Activated CD4-positive, alpha-beta T cell treated with anti-CD3 and anti-CD28 coated beads, Interleukin-2, amount 50 U/mL, for 16 hours (primary cell): ENCODE measurements around the gene AKAP10.
"Not testable (repeated sequence)": the region's sequence is repeated elsewhere in the genome, so short reads cannot be mapped to it uniquely, and the experiment has no call there.

Experiments used
- DNase-seq: peaks from one replicate; pipeline ENCODE4 v3.0.0-alpha.2; 2020

AKAP10 gene, protein sequence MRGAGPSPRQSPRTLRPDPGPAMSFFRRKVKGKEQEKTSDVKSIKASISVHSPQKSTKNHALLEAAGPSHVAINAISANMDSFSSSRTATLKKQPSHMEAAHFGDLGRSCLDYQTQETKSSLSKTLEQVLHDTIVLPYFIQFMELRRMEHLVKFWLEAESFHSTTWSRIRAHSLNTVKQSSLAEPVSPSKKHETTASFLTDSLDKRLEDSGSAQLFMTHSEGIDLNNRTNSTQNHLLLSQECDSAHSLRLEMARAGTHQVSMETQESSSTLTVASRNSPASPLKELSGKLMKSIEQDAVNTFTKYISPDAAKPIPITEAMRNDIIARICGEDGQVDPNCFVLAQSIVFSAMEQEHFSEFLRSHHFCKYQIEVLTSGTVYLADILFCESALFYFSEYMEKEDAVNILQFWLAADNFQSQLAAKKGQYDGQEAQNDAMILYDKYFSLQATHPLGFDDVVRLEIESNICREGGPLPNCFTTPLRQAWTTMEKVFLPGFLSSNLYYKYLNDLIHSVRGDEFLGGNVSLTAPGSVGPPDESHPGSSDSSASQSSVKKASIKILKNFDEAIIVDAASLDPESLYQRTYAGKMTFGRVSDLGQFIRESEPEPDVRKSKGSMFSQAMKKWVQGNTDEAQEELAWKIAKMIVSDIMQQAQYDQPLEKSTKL

DNA sequence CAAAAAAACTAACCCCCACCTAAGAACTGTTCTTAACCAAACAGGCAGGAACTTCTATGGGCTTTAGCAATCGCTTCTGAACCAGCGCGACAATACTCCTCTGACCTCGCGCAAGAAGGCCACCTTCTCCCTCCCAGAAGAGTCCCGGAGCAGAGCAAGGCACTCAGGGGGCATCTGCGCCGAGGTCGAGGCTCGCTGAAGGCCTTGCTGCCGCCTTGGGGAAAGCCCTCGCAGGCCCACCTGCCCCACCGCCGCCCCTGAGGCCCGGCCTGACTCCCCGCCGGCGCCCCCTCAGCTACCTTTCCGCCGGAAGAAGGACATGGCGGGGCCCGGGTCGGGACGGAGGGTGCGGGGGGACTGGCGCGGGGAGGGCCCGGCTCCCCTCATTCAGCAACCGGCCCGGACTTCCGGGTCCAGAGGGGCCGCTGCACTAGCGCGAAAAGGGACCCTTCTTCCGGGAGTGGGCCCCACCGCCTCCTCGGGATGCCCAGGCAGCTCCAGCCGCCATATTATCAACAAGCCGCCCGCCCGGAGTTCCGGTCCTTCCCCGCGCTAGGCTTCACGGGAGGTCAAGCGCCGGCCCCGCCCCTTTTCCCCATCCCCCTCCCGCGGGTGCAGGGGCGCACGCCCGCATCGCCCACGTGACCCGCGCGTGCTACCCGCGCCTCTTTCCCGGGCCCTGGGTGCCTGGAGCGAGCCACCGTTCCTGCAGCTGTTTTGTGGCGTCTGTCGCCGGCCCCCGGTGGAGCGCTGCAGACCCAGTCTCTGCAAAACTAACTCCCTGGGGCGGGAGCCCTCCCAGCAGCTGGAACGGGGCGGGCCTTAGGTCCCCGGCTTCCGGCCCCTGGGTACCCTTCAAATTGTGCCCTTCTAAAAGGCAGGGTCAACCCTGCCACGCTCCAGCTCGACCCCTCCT lies at the start of gene AKAP10:
AKAP10 (minus strand) TSS at position 536 of the 916 bp plus-strand sequence; CDS start at position 387, 149 bp downstream.
- peak; percentile 96 for DNase-seq

GRCh38 chr17:20026960-20027359 lies 49.3 kb upstream of the AKAP10 start:
- DNase-seq, result no peak

DNA sequence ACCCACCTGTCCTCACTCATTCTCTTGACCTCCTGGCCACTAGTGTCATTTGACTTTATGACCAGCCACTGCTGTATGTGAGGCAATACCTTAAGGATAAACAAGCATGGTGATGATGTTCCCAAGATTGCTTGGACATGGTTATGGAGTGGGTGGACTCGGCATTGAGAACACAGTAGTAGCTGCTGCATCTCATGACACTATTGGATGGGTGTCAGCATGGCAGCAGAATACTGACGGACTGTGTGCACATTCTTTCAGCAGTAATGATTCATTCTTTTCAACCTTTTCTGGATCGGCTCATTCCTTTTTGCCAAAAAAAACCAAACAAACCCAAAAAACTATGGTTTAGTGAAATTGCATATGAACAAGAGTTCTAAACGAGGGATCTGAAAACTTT lies 45.1 kb upstream of the AKAP10 start:
- DNase-seq, result no peak

DNA sequence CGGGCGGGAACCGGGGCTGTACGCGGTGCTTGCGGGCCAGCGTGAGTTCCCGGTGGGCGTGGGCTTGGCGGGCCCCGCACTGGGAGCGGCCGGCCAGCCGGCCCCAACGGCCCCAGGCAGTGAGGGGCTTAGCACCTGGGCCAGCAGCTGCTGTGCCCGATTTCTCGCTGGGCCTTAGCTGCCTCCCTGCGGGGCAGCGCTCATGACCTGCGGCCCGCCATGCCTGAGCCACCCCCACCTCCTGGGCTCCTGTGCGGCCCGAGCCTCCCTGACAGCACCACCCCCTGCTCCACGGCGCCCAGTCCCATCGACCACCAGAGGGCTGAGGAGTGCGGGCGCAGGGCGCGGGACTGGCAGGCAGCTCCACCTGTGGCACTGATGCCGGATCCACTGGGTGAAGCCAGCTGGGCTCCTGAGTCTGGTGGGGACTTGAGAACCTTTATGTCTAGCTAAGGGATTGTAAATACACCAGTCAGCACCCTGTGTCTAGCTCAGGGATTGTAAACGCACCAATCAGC lies 38.9 kb upstream of the AKAP10 start:
- DNase-seq, result not testable (repeated sequence)

DNA sequence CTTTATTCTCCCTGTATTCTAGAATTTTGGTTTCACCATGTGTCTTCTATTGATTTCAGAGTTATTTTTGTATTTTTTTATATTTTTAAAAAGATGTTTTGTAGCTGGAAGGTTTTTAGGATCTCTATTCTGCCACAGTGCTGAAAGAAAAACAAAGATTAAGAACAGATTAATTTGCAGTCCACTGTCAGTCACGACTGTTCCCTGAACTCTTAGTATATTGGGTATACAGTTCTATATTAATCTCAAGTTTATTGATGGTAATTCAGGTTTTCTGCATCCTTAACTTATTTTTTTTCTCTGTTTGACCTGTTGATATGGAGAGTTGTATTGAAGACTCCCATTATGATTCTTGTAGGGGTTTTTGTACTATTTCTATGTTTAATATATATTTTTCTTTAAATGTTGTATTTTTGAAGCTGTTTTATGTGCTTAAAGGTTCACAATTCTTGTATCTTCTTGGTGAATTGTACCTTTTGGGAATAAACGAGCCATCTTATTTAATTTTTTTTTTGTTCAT lies 34.4 kb upstream of the AKAP10 start:
- DNase-seq, result no peak

DNA sequence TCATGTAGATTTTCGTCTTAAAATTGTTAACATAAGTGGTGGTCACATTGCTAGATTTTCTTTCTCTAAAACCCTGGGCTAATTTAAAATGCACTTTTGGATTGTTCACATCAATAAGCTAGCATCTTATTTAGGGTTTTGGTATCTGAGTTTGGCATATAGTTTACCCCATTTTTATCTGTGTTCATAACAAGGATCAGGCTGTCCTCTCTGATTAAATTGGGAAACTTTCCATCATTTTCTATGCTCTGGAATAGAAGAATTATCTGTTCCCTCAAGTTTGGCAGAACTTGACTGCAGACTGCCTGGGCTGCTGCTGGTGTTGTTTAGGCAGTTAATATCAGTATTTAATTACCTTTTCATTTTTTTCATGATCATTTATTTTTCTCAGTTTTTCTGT lies 33.3 kb upstream of the AKAP10 start:
- DNase-seq, result no peak

GRCh38 chr17:20010099-20010863 lies 32.7 kb upstream of the AKAP10 start:
- DNase-seq, result peak; percentile 5

DNA sequence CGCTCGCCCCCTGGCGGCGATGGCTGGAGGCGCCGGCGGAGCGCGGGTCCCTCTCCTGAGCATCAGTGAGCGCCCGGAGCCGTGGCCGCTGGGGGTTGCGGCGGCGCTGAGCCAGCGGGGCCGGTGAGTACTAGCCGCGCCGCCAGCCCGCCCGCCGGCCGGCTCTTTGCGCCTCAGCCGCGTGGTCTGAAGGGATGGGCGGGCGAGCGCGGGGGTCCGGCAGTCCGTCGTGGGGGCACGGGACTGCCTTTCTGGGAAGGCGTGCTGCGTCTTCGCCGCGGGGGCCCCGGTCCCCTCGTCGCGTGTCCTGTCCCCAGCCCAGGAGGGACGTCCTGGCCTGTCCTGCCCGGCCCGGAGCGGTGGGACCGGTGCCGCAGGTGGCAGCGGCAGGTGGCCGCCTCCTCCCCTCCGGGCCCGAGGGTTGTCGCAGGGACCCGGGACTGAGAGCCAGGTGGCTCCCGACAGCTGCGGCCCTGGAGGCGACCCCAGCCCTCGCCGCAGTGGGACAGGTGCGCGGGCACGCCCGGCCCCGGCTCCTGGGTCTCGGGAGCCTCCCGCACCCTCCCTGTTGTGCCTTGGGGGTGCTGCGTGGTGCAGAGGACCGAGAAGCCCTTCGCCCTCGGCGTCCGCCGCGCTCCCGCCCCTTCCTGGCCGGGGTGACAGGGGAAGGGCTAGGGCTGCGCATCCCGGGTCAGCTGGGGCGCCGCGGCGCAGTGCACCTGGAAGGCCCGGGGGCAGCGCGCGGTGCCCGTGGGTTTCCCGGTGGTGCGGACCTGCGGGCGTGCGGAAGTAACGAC lies 31.9 kb upstream of the AKAP10 start, which contains the start of gene SPECC1:
SPECC1 (plus strand) TSS at position 58 of the 797 bp plus-strand sequence. CDS start 87,293 bp downstream, outside the sequence.
- DNase-seq, result peak; percentile 6

- peak; percentile 88 for DNase-seq
Observed at GRCh38 chr17:20009052-20009301, 31.3 kb upstream of the AKAP10 start.

DNA sequence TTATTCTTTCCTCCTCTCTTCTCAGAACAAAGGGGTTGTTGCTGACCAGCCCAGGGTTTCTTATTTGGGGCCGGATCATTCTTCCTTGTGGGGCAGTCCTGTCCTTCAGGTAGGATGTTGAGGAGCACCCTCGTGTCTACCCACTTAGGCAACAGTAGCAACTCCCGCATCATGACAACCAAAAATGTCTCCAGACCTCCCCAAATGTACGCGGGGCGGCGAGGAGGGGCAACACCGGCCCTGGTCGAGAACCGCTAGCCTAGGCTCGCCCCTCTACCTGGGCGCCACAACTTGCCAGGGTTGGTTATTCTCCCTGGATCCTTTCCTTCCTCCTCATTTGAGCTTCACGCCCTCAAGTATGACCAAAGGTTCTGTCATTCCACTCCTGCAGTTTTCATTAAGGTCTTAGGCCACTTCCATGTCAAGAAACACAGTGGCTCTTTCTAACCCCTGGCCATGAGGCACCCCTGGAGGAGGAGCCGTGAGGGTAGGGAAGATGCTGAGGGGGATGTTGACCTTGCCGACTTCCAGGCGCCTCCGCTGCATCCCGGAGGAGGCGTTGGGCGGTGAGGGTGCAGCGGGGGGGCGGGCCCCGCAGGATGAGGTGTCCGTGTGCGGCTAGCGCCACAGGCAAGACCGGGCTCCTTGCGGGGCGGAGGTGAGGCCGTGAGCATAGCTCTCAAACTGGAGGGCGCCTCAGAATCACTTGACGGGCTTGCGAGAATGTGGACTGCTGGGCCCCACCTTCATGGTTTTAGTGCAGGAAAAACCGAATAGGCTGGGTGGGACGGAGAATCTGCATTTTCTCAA lies 30.8 kb upstream of the AKAP10 start:
- DNase-seq, result peak; percentile 16

- DNase-seq, result no peak
Observed at GRCh38 chr17:19996502-19996901, 18.9 kb upstream of the AKAP10 start.

GRCh38 chr17:19996086-19996485 lies 18.5 kb upstream of the AKAP10 start:
- DNase-seq, result no peak

DNA sequence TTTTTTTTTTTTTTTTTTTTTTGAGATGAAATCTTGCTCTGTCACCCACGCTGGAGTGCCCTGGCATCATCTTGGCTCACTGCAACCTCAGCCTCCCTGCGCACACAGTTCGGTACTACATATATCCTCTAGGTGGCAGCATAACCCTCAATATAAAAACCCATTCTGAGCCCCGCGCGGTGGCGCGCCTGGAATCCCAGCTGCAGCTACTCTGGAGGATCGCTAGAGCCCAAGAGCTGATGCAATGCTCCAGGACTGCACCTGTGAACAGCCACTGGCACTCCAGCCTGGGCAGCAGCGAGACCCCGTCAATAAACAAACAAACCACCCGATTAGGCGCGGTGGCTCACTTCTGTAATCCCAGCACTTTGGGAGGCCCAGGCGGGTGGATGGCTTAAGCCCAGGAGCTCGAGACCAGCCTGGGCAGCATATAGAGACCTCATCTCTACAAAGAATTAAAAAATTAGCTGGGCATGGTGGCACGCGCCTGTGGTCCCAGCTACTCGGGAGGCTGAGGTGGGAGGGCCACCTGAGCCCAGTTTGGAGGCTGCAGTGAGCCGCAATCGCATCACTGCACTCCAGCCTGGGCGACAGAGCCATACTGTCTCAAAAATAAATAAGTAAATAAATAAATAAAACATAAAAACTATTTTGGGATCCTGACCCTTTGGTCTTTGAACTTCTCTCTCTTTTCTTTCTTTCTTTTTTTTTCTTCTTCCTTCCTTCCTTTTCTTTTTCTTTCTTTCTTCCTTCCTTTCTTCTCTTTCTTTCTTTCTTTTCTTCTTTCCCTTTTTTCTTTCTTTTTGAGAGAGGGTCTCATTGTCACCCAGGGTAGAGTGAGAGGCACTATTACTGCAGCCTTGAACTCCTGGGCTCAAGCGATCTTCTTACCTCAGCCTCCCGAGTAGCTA lies 15.4 kb upstream of the AKAP10 start:
- peak; percentile 86 for DNase-seq

GRCh38 chr17:19991252-19991885 lies 13.7 kb upstream of the AKAP10 start:
- DNase-seq, result no peak

DNA sequence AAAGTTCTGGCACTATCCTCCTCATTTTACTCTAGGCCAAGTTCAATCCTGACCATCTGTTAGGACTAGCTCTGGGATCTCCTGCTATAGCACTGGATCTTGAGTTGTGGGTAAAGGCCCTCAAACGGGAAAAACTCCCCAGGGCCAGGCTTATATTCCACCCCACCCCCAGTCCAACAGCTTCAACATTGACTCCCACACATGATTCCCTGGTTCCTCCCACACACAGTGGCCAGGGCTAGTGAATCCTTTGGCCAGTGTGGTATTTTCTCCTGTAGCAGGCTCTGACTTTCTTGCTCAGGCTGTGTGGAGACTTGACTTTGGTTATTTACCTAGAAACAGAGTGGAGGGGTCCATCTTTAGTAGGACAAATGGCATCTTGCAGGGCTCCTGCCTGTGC lies 10.3 kb upstream of the AKAP10 start:
- DNase-seq, result no peak

GRCh38 chr17:19986941-19987861 lies 9.6 kb upstream of the AKAP10 start:
- no peak for DNase-seq

DNA sequence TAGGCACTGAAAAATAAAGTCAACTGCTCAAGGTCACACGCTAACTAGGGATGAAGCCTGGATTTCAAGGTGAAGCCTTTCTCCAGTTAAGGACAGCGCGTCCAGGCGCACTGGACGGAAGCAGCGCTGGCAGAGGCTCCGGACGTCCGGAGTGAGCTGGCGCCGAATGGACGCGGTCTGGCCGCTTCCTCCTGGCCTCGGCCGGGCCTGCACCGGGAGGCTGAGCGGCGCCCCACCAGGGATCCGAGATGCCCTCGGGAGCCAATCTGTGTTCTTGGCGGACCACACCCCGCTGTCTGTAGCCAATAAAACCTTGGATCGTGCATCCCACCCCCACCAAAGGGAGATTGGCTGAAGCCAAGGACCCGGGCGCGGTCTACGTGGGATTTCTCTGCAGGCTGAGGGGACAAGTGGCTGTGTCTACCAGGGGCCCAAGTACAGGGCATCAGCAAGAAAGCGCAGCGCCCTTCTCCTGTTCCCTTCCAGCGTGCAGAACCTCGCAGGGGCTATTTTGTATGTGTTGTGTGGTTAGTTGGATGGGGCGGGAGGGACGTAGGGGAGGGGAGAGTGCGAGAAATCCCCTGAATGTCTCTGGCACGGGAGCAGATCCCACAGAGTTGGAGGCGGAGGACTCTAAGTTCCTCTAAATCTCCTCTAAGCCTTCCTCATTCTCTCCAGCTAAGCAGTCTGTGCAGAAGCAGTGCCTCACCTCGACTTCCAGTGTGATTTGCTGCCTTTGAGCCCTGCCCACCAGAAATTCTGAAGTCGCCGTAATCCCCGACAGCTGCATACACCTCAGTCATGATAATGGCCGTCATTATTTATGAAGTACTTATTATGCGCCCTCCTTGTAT lies 2.5 kb upstream of the AKAP10 start:
- DNase-seq, result no peak
